DND-41 (cell line): ENCODE data around the gene TSPAN9.

ENCODE experiments used
- EZH2 ChIP-seq: IDR thresholded peaks from 3 replicates; pipeline ENCODE4 v1.6.1; 2012; ENCODE audit warnings: borderline replicate concordance, low read depth, mild to moderate bottlenecking, moderate library complexity, low read length, inconsistent platforms; ENCODE audit not compliant: severe bottlenecking
- TF ChIP-seq, protein P1 (sequence below): IDR thresholded peaks from 2 replicates; pipeline ENCODE4 v1.5.1; 2012; ENCODE audit warnings: borderline replicate concordance, low read length, moderate library complexity, mild to moderate bottlenecking; ENCODE audit not compliant: poor library complexity, severe bottlenecking; ENCODE audit errors: extremely low read depth

DNA sequence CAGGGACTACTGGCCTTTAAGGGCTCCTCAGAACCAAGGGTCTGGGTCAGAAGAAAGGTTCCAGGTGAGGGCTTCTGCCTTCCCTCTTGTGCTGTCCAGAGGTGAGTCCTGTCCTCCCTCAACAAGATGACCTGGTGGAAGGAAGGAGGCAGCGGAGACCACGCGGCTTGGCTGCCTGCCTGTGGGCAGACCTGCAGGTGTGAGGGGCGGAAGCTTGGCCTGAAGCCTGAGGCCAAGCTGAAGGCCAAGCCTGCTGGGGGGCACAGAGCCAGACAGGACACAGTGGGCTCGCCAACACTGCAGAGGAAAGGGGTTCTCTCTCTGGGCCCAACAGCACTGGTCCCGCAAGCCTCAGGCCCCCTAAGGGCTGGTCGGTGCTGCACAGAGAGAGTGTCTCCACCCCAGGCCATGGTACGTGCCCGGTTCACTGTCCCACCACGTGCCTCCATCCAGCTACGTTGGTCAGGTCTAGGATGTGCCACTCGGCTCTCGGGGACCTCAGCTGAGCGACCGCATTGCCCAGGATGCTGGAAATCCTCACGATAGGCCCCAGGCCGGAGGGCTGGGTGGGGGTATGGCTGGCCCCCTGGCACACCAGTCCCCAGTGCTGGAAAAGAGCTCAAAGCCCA is 243.8 kb downstream of the TSPAN9 start:
- TF ChIP-seq, protein P1, sequence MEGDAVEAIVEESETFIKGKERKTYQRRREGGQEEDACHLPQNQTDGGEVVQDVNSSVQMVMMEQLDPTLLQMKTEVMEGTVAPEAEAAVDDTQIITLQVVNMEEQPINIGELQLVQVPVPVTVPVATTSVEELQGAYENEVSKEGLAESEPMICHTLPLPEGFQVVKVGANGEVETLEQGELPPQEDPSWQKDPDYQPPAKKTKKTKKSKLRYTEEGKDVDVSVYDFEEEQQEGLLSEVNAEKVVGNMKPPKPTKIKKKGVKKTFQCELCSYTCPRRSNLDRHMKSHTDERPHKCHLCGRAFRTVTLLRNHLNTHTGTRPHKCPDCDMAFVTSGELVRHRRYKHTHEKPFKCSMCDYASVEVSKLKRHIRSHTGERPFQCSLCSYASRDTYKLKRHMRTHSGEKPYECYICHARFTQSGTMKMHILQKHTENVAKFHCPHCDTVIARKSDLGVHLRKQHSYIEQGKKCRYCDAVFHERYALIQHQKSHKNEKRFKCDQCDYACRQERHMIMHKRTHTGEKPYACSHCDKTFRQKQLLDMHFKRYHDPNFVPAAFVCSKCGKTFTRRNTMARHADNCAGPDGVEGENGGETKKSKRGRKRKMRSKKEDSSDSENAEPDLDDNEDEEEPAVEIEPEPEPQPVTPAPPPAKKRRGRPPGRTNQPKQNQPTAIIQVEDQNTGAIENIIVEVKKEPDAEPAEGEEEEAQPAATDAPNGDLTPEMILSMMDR: no peak
- no peak for TF ChIP-seq EZH2
